H7 (cell line): Measurements from ENCODE around the gene CACNA1G. TPM values are rescaled to one million over a fixed set of nuclear protein-coding genes. Genes with fewer than 3 reads are reported as not detected.

Source experiments
- DNase-seq: peaks from one replicate; pipeline ENCODE4 v3.0.0; 2012
- H3K27me3 ChIP-seq: 2 replicates; pipeline ENCODE4 v1.6.0; 2011; ENCODE audit warnings: mild to moderate bottlenecking, low read length; ENCODE audit not compliant: control insufficient read depth, insufficient read depth
- H3K36me3 ChIP-seq: replicated peaks from 2 replicates; pipeline ENCODE4 v1.5.1; 2011; ENCODE audit warnings: low read length; ENCODE audit not compliant: control insufficient read depth, insufficient read depth
- H3K4me3 ChIP-seq: 2 replicates; pipeline ENCODE4 v1.5.1; 2011; ENCODE audit warnings: low read depth, mild to moderate bottlenecking, control low read depth, low read length, moderate library complexity; ENCODE audit not compliant: insufficient read depth
- total RNA-seq: library from RNA; depleted of rRNA; stranded (reverse); fragments of >200 nt; shearing (Covaris generic); gene quantifications from 2 replicates; pipeline ENCODE4 v1.2.3, GENCODE V29; 2014

The CACNA1G gene
- total RNA-seq, 1 experiment from 2014 or later: 1.9 TPM

DNA sequence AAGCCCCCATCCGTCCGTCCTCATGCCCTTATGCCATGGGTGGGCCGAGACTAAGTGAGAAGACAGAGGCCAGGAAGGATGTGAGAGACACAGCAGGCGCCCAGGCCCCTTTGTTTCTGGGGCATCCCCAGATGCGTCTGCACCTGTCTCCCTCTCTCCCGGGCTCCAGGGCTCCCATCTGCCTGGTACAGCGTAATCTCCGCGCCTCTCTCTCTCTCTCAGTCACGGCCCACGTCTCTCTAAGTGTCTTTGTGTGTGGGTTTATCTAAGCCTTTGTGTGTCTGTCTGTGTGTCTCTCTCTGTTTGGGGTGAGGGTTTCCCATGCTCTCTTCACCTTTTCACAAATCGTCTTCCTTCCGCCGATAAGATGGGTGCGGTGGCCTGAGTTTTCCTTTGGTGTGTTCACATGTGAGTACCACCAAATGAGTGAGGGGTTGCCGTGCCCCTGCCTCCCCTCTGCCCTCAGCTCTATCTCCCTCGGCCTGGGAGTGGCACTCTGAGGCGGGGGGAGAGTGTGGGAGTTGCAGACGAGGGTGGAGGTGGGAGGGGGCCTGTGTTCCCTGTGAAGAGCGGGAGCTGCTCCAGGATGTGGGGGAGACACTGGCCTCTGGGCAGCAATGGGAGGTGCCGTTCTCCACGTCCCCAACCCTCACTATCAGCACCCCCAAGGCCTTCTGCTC lies 48.3 kb downstream of the CACNA1G start:
- Histone ChIP-seq H3K4me3 (no peak overlapping the region), H3K27me3 (no peaks in the 10 kb centered on the region), H3K36me3 (no peaks in the 10 kb centered on the region)
- peak; percentile 81 for DNase-seq

DNA sequence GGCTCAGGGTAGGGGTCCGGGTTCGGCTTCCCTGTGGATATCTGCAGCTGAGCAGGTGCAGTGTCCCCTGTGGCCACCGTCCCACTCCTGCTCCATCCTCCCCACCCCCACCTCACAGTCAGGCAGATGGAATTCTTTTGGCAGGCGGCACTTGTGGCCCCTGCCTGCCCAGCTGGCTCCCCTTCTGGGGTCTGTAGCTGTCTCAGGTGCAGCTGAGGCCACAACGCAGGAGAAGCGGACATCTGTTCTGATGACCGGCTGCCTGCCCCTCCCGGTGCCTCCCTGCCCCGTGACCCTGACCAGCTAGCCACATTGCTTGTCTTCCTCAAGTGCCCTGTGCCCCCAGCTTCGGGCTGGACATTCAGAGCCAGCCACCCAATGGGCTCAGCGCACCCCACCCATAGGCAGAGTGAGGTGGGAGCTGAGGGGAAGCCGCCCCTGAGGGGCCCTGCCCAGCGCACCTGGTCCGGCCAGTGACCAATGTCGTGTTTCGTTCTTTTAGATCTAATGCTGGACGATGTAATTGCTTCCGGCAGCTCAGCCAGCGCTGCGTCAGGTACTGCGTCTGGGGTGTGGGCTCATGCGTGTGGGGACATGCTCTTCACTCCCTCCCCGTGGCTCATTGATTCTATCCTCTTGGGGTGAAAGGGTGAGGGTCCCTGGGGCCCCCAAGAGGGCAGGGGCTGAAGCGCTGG lies 49.0 kb downstream of the CACNA1G start:
- Histone ChIP-seq H3K27me3 (no peaks in the 10 kb centered on the region), H3K36me3 (no peaks in the 10 kb centered on the region), H3K4me3 (no peak overlapping the region)
- no peak for DNase-seq

DNA sequence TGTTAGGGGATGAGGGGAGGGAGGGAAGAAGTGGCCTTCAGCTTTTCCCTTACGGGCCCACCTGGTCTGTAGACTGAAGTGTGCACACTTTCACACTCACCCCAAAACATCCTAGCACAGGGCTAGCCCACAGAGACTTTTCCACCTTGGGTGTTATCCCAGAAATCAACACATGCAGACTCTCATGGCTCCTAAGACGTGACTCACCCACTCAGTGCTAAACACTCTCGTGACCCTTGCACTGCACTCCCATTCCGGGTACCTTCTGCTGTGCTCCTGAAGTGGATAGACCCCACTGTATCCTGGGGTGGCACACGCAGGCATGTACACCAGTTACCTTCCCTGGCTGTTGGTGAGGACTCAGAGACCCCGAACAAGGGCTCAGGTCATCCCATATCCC lies 51.1 kb downstream of the CACNA1G start:
- no peak for DNase-seq

DNA sequence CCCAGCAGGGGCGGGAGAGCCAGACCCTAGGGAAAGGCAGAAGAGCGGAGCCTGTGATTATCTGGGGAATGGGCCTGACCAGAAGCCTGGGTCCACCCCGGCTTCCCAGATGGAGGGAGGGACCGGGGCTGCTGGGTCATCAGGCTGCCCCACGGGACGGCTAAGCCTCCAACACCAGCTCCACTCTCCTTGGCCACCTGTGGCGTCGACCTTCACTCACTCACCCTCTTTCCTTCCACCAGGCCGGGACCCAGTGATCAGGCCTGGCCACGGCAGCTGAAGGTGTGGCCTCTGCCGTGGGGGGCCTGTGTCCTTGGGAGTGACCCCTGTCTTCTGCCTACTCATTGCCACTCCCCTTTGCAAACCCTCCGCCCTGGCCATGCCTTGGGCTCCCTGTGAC lies 51.8 kb downstream of the CACNA1G start:
- Histone ChIP-seq H3K4me3 (no peak overlapping the region), H3K27me3 (no peaks in the 10 kb centered on the region), H3K36me3 (no peaks in the 10 kb centered on the region)
- DNase-seq: no peak

More for the DNA sequence above, 51.1 kb downstream of the CACNA1G start:
- Histone ChIP-seq H3K36me3 (no peaks in the 10 kb centered on the region), H3K27me3 (no peaks in the 10 kb centered on the region), H3K4me3 (no peak overlapping the region)

DNA sequence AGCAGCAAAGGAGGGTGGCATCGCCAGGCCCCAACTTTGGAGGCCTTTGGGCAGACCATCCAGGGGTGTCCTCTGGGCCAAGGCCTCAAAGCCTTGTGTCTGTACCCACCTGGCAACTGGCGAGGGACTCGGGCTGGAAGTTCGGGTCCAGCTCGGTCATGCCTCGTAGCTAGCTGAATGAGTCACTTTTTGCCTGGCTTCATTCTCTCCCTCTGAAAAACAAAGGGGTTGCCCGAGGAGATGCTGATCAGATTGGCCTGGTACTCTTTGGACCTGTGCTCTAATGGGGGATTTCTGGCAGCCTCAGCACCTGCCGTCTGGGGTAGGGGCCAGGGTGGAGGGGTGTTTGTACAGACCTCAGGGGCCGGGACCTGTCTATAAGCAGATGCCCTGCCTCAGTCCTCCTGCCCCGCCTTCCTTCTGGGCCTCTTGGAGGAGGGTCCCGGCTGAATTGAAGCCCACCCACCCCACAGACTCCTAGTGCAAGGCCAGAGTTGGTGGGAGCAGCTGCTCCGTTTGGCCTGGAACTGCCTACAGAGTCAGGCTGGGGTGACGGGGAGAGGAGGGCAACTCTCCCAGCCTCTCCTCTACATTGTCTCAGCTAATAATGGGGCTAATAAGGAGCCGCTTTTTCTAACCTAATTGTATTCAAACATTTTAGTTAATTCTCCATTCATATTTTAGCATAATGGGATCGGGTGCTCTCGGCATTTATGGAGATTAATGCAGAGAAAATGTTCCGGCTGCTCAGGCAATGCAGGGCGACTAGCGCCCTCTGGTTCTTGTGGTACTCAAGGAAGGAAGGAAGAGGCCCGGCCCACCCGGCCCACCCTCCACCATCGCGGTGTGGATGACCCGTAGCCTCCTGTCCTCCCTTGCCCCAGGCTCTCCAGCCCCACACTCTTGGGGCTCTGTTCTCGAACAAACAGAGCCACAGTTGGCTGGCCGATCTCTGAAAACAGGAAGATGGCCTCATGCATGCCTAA lies 52.8 kb downstream of the CACNA1G start:
- DNase-seq: peak; percentile 88
- H3K4me3 ChIP-seq: no peak overlapping the region
- no peaks in the 10 kb centered on the region for H3K27me3 ChIP-seq
- H3K36me3 ChIP-seq: no peaks in the 10 kb centered on the region

DNA sequence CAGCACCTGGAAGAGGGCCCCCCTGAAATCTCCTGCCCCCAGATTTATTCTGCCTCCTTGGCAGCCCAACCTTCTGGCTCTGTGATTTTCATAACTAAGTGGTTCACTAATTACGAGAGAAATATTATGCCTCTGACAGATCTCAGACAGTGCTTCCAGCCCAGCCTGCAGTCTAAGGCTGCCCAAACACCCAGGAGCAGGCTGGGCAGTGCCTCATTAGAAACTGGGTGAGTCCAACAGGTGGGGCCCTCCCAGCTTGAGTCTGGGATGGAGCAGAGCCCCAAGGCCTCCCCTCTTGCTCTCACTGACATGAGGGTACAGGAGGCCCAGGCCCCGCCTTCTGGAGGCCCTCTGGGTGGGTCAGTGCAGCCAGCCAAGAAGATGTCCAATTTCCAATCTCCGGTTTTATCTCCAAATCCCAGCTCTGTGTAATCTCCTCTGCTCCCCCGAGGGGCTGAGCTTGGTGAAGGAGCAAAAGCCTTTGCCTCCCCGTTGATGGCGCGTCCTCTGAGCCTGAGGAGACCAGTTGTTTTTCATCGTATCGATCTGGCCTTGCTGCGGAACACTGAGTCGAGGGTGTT lies 54.0 kb downstream of the CACNA1G start:
- H3K27me3 ChIP-seq: no peaks in the 10 kb centered on the region
- no peaks in the 10 kb centered on the region for H3K36me3 ChIP-seq
- no peak for DNase-seq
- H3K4me3 ChIP-seq: no peak overlapping the region

DNA sequence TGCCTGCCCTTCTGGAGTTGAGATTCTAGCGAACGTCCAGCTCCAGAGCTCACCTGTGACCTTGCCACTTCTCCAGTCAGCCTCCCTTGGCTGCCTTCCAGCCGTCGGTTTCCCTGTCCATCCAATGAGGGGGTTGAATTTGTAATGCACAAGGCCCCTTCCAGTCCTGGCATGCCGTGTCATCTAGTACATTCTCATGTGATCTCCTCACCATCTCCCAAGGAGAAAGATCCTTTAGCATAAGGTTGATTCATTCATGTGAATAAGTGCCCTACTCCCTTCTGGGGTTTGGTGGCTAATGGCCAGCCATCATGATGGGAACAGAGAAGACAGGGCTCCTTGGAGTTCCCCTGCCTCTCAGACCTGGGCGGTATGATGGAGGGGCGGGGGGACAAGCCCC lies 55.3 kb downstream of the CACNA1G start:
- H3K4me3 ChIP-seq: no peak overlapping the region
- H3K27me3 ChIP-seq: no peaks in the 10 kb centered on the region
- no peaks in the 10 kb centered on the region for H3K36me3 ChIP-seq
- no peak for DNase-seq

DNA sequence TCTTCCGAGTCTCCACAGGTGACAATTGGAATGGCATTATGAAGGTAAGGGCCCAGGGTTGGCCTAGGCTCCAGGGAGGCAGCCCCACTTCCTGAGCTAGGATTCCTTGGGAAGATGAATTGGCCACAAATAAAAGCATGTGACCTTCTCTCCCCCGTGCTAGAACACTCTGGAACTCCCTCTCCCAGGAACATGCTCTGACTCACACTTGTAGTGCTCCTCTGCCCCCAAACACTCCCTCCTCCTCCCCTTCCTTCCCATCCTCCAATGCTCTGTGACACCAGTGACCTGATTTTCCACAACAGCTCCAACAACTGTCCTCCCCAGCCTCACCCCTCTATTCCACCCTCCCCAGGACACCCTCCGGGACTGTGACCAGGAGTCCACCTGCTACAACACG lies 57.8 kb downstream of the CACNA1G start:
- Histone ChIP-seq H3K27me3 (no peaks in the 10 kb centered on the region; the same call in 1 of the 2 replicates), H3K4me3 (no peak overlapping the region), H3K36me3 (no peaks in the 10 kb centered on the region)
- no peak for DNase-seq

DNA sequence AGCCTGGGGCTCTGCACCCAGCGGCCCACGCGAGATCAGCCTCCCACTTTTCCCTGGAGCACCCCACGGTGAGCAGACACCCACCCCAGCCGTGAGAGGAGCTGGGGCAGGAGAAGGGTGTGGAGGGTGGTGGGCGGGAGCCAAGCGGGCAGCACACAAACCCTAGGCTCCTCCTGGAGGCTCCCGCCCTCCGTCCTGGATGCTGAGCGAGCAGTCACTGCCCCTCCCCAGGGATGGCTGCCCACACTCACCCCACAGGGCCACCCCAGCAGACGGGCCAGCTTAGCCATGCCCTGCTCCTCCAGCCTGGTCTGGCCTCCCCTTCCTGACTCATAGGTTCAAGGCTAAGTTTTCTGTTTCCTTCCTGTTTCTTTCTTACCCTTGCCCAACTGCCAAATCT lies 58.4 kb downstream of the CACNA1G start:
- no peak for DNase-seq
- H3K36me3 ChIP-seq: no peaks in the 10 kb centered on the region
- H3K27me3 ChIP-seq: no peaks in the 10 kb centered on the region; the same call in 1 of the 2 replicates
- H3K4me3 ChIP-seq: no peak overlapping the region

DNA sequence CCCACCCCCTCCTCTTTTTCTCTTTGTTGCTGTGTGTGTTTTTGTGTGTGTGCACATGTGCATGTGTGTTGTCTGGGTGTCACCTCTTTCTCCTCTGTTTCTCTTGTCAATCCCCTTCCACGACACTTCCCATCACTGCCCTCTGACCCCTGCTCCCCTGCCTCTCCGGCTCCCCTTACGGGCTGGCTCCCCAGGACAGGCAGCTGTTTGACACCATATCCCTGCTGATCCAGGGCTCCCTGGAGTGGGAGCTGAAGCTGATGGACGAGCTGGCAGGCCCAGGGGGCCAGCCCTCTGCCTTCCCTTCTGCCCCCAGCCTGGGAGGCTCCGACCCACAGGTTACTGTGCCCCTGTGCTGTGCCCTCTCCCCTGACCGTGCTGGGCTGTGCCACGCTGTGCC lies 59.0 kb downstream of the CACNA1G start:
- DNase-seq: peak; percentile 57
- H3K36me3 ChIP-seq: no peaks in the 10 kb centered on the region
- no peaks in the 10 kb centered on the region; the same call in 1 of the 2 replicates for H3K27me3 ChIP-seq
- H3K4me3 ChIP-seq: no peak overlapping the region

DNA sequence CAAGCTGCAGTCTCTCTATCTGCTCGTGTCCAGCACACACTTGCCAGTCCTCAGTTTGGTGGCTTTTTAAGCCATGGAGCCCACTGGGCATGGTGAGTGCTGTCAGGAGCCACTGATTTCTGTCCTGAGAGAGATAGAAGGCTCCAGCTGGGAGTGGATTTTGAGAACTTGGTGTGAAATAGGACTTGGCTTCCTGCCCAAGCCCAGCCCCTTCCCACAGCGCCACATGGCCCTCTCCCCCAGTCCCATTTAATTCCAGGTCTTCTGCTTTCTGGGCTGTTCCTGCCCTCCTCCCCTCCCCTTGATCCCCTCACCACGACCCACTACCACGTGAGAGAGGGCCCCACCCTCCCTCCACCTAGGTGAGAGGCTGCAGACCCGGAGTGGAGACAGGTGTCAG lies 59.7 kb downstream of the CACNA1G start:
- H3K4me3 ChIP-seq: no peak overlapping the region
- DNase-seq: no peak

DNA sequence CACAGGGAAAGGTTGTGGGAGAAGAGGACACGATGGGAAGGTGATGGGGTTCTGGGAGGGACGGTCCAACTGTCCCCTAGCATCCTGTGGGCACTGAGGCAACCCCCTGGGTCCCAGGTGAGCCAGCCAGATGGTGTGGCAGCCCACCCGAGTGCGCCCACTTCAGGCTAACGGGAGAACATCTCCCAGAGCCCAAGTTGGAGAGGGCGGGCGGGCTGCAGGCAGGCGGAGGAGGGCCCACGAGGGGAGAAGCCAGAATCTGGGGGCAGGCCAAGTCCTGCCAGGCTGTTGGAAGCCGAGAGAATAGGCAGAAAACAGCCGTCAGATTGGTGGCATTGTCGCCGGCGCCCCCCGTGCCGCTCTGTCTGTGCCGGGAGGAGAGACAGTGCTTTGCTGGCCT lies 60.3 kb downstream of the CACNA1G start:
- H3K27me3 ChIP-seq: no peaks in the 10 kb centered on the region; the same call in 1 of the 2 replicates
- DNase-seq: peak; percentile 95
- H3K4me3 ChIP-seq: no peak overlapping the region
- H3K36me3 ChIP-seq: no peaks in the 10 kb centered on the region

More for the DNA sequence above, 59.7 kb downstream of the CACNA1G start:
- H3K36me3 ChIP-seq: no peaks in the 10 kb centered on the region
- H3K27me3 ChIP-seq: no peaks in the 10 kb centered on the region; the same call in 1 of the 2 replicates

DNA sequence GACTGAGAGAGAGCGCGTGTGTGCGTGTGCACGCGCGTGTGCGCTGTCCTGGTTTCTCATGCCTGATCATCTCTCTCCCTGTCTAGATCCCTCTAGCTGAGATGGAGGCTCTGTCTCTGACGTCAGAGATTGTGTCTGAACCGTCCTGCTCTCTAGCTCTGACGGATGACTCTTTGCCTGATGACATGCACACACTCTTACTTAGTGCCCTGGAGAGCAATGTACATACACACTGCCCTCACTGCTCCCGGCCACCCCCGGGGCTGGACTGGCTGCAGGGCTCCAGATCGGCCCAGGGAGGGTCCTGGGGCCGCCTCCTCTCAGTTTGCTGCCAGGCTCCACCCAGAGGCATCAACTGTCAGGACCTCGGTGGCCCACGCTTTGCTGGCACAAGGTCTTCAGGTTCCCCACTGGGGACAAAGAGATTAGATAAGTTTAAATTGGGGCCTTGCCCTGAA lies 61.1 kb downstream of the CACNA1G start:
- no peaks in the 10 kb centered on the region; the same call in 1 of the 2 replicates for H3K27me3 ChIP-seq
- no peaks in the 10 kb centered on the region for H3K36me3 ChIP-seq
- DNase-seq: peak; percentile 82
- no peak overlapping the region for H3K4me3 ChIP-seq

DNA sequence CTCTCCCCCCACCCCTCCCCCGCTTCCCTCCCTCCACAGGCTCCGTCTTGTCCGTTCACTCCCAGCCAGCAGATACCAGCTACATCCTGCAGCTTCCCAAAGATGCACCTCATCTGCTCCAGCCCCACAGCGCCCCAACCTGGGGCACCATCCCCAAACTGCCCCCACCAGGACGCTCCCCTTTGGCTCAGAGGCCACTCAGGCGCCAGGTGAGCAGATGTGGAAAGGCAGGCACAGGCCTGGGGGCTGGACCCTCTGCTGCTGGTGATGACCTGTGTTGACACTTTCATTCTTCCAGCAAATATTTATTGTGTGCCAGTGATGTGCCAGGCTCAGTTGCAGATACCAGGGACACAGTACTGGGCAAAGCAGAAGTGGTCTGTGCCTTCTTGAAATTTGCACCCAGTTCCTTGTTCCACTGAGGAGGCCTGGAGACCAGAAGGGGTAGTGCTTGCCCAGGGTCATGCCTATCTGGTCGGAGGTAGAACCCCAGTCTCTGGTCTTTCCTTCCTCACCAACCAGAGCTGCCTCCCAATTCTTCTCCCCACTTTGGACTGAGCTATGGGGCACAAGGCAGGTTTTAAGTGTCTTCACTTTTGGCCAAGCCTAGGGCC lies 63.9 kb downstream of the CACNA1G start:
- peaks cover 1% of the 10 kb centered on the region; the same call in 1 of the 2 replicates for H3K27me3 ChIP-seq
- no peaks in the 10 kb centered on the region for H3K36me3 ChIP-seq
- H3K4me3 ChIP-seq: no peak overlapping the region
- peak; percentile 74 for DNase-seq
